Caco-2 (cell line): ENCODE results near the gene BBS7. TPM values are rescaled to one million over a fixed set of nuclear protein-coding genes. Genes with fewer than 3 reads are reported as not detected.

Source experiments
- BruUV-seq: library from RNA; stranded (reverse); fragments of 400-500 nt; replicated peaks from 2 replicates; lab custom pipeline; 2021; lab: Mats Ljungman, UMichigan
- CTCF ChIA-PET: fragments of 300-600 bp; sonication (Branson Sonifier 250); formaldehyde crosslinking; loops from one replicate; lab custom pipeline; 2022; ENCODE audit warnings: antibody characterized with exemption; lab: Charles Lee
- POLR2A ChIA-PET: fragments of 300-600 bp; sonication (Branson Sonifier 250); formaldehyde crosslinking; loops from one replicate; lab custom pipeline; 2022; ENCODE audit warnings: antibody characterized with exemption; lab: Charles Lee
- DNase-seq, 2 experiments: peaks; one replicate each; pipeline versions ENCODE4 v3.0.0 to v3.0.0-alpha.2; 2020 to 2022
- H3K27me3 ChIP-seq: replicated peaks from 2 replicates; pipeline ENCODE4 v1.6.0; 2011; ENCODE audit warnings: low read length; ENCODE audit not compliant: control insufficient read depth, insufficient read depth
- H3K36me3 ChIP-seq: 2 replicates; pipeline ENCODE4 v1.5.1; 2011; ENCODE audit warnings: low read length; ENCODE audit not compliant: control insufficient read depth, insufficient read depth
- H3K4me1 ChIP-seq: fragments of 250-450 bp; sonication (Bioruptor Pico); 2 replicates; pipeline ENCODE4 v1.5.1; 2020; ENCODE audit warnings: mild to moderate bottlenecking
- H3K4me3 ChIP-seq: 2 replicates; pipeline ENCODE4 v1.5.1; 2011; ENCODE audit warnings: low read depth, mild to moderate bottlenecking, control low read depth, low read length
- H3K9me3 ChIP-seq: fragments of 250-450 bp; sonication (Bioruptor Pico); 2 replicates; pipeline ENCODE4 v1.5.1; 2020; ENCODE audit warnings: mild to moderate bottlenecking, moderate library complexity
- H3K27ac Mint-ChIP-seq: one replicate; pipeline ENCODE4 v1.8.0; 2022; ENCODE audit warnings: mixed read lengths; ENCODE audit not compliant: unreplicated experiment
- H3K27me3 Mint-ChIP-seq: one replicate; pipeline ENCODE4 v1.8.0; 2022; ENCODE audit warnings: mixed read lengths; ENCODE audit not compliant: insufficient read depth, unreplicated experiment
- H3K36me3 Mint-ChIP-seq: one replicate; pipeline ENCODE4 v1.8.0; 2022; ENCODE audit warnings: mild to moderate bottlenecking, mixed read lengths; ENCODE audit not compliant: insufficient read depth, unreplicated experiment
- H3K4me1 Mint-ChIP-seq: one replicate; pipeline ENCODE4 v1.8.0; 2022; ENCODE audit warnings: low read depth, mixed read lengths; ENCODE audit not compliant: unreplicated experiment
- H3K4me3 Mint-ChIP-seq: one replicate; pipeline ENCODE4 v1.8.0; 2022; ENCODE audit warnings: mild to moderate bottlenecking, moderate library complexity, mixed read lengths; ENCODE audit not compliant: unreplicated experiment
- H3K9me3 Mint-ChIP-seq: one replicate; pipeline ENCODE4 v1.8.0; 2022; ENCODE audit warnings: mixed read lengths; ENCODE audit not compliant: unreplicated experiment
- intact Hi-C: fragments of 100-400 bp; cut with micrococcal nuclease; formaldehyde crosslinking; loops from one replicate; pipeline ENCODE4 v1.10.0; 2022; ENCODE audit not compliant: unreplicated experiment
- total RNA-seq: library from RNA; stranded (reverse); gene quantifications from 2 replicates; pipeline ENCODE4 v1.2.3, GENCODE V29; 2022
- TF ChIP-seq, protein P1 (sequence below), 2 experiments: fragments of 200-600 bp in 1 of 2; IDR thresholded peaks; 1 replicate in 1 of 2; 2 replicates in 1 of 2; pipeline versions ENCODE4 v1.5.1 to v1.8.0; 2011 to 2022; ENCODE audit warnings: antibody characterized with exemption in 1 of 2, control low read depth in 1 of 2, inconsistent platforms in 1 of 2, low read depth in 1 of 2, low read length in 1 of 2, mild to moderate bottlenecking in 1 of 2, moderate library complexity in 1 of 2; ENCODE audit not compliant: insufficient read depth in 1 of 2, severe bottlenecking in 1 of 2, unreplicated experiment in 1 of 2

The BBS7 gene
- total RNA-seq, 1 experiment from 2014 or later, result 17.1 TPM

DNA sequence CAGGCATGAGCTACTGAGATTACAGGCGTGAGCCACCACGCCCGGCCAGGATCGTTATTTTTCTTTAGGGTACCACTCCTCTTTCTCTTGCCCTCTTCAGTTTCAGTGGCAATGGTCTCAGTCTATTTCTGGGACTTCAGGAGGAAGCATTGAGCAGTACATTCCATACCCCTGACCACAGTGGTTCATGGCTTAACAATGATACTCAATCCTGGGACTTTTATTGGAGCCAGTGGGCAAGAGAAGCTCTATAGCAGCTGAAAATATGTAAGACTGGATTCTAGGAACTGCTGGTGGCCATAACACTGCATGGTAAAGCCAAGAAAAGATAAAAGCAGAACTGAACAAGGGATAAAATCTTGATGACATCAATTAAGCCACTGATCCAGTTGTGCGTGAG, 40.8 kb downstream of the BBS7 start:
- no peaks in the 10 kb centered on the region for H3K27me3 Mint-ChIP-seq
- DNase-seq, result no peak
- no peaks in the 10 kb centered on the region for H3K36me3 Mint-ChIP-seq
- intact Hi-C loops, result no loop called here
- CTCF ChIA-PET, result no interaction called here
- no peak overlapping the region for H3K27ac Mint-ChIP-seq
- POLR2A ChIA-PET, result no interaction called here
- no peak overlapping the region for H3K4me3 Mint-ChIP-seq
- TF ChIP-seq, protein P1, sequence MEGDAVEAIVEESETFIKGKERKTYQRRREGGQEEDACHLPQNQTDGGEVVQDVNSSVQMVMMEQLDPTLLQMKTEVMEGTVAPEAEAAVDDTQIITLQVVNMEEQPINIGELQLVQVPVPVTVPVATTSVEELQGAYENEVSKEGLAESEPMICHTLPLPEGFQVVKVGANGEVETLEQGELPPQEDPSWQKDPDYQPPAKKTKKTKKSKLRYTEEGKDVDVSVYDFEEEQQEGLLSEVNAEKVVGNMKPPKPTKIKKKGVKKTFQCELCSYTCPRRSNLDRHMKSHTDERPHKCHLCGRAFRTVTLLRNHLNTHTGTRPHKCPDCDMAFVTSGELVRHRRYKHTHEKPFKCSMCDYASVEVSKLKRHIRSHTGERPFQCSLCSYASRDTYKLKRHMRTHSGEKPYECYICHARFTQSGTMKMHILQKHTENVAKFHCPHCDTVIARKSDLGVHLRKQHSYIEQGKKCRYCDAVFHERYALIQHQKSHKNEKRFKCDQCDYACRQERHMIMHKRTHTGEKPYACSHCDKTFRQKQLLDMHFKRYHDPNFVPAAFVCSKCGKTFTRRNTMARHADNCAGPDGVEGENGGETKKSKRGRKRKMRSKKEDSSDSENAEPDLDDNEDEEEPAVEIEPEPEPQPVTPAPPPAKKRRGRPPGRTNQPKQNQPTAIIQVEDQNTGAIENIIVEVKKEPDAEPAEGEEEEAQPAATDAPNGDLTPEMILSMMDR (IDR thresholded peaks at IDR 0.05; ENCODE audit: insufficient read depth in 1 of 2, low read depth in 1 of 2, low read length in 1 of 2, severe bottlenecking in 1 of 2, unreplicated experiment in 1 of 2), result no peak
- H3K9me3 Mint-ChIP-seq, result no peaks in the 10 kb centered on the region
- no peaks in the 10 kb centered on the region for H3K36me3 ChIP-seq
- BruUV-seq, result no TSS peak
- H3K27me3 ChIP-seq, result no peaks in the 10 kb centered on the region
- no peaks in the 10 kb centered on the region for H3K4me1 Mint-ChIP-seq
- no peak overlapping the region for H3K4me3 ChIP-seq
- no peaks in the 10 kb centered on the region for H3K9me3 ChIP-seq
- H3K4me1 ChIP-seq, result no peaks in the 10 kb centered on the region

DNA sequence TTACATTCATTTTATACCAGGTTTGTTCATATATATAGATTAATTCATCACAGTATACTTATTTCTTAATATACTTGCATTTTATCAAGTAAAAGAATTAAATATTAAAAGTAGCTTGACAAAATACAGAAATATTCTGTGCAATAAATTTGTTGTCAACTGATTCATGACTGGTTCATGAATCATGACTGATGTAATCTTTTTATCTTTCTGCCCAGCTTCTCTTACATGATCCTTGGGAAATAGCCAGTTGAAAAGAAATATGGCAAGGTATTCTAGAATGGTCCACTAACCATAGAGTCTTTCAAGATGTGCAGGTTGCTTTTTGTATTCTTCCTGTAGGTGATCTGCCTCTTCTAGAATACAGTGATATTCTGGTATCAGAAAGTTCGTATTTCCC, 42.4 kb downstream of the BBS7 start:
- intact Hi-C loops, result no loop called here
- DNase-seq, result no peak
- H3K27me3 Mint-ChIP-seq, result no peaks in the 10 kb centered on the region
- TF ChIP-seq, protein P1 (IDR thresholded peaks at IDR 0.05; ENCODE audit: insufficient read depth in 1 of 2, low read depth in 1 of 2, low read length in 1 of 2, severe bottlenecking in 1 of 2, unreplicated experiment in 1 of 2), result no peak
- H3K9me3 Mint-ChIP-seq, result no peaks in the 10 kb centered on the region
- Histone ChIP-seq H3K4me3 (no peak overlapping the region), H3K27me3 (no peaks in the 10 kb centered on the region), H3K36me3 (no peaks in the 10 kb centered on the region), H3K9me3 (no peaks in the 10 kb centered on the region), H3K4me1 (no peaks in the 10 kb centered on the region)
- no TSS peak for BruUV-seq
- H3K27ac Mint-ChIP-seq, result no peak overlapping the region
- H3K36me3 Mint-ChIP-seq, result peaks cover 10% of the 10 kb centered on the region
- no peak overlapping the region for H3K4me3 Mint-ChIP-seq
- ChIA-PET POLR2A (no interaction called here), CTCF (no interaction called here)
- no peaks in the 10 kb centered on the region for H3K4me1 Mint-ChIP-seq

- H3K4me3 Mint-ChIP-seq, result peak overlapping the region; percentile 24
- Histone ChIP-seq H3K4me1 (peaks cover 8% of the 10 kb centered on the region), H3K27me3 (no peaks in the 10 kb centered on the region), H3K36me3 (no peaks in the 10 kb centered on the region; the same call in 1 of the 2 replicates), H3K4me3 (no peak overlapping the region), H3K9me3 (no peaks in the 10 kb centered on the region)
- DNase-seq, result no peak
- H3K27ac Mint-ChIP-seq, result no peak overlapping the region
- ChIA-PET CTCF (no interaction called here), POLR2A (no interaction called here)
- no peaks in the 10 kb centered on the region for H3K27me3 Mint-ChIP-seq
- intact Hi-C loops, result loop anchor here (1.0 kb wide), 1 partner anchor 45 kb away; the partner anchor contains the start of gene BBS7
- no peaks in the 10 kb centered on the region for H3K9me3 Mint-ChIP-seq
- no TSS peak for BruUV-seq
- TF ChIP-seq, protein P1 (IDR thresholded peaks at IDR 0.05; ENCODE audit: insufficient read depth in 1 of 2, low read depth in 1 of 2, low read length in 1 of 2, severe bottlenecking in 1 of 2, unreplicated experiment in 1 of 2), result no peak
- H3K4me1 Mint-ChIP-seq, result no peaks in the 10 kb centered on the region
- H3K36me3 Mint-ChIP-seq, result peaks cover 37% of the 10 kb centered on the region
Observed at GRCh38 chr4:121824950-121825349, 45.3 kb downstream of the BBS7 start.
